Spleen (tissue), 7 donors: ENCODE data around the gene TMEM273.

Experiments used
- POLR2A ChIP-seq, 3 donors: fragments of 450-650 bp; IDR thresholded peaks; one replicate each; pipeline ENCODE4 v1.5.1; 2017; ENCODE audit warnings: antibody characterized with exemption in 3 of 3, mild to moderate bottlenecking in 1 of 3
- POLR2AphosphoS5 ChIP-seq, 3 donors: sonication (generic); formaldehyde crosslinking; IDR thresholded peaks; one replicate each; pipeline ENCODE4 v1.5.1; 2017; ENCODE audit warnings: antibody characterized with exemption in 3 of 3
- TF ChIP-seq, protein P1 (sequence below), 11 experiments: fragments of 200-600 bp in 7 of 11; fragments of 450-650 bp in 4 of 11; sonication (generic) in 4 of 11; IDR thresholded peaks in 8 of 11; conservative IDR thresholded peaks in 3 of 11; 1 replicate in 7 of 11; 2 replicates in 4 of 11; pipeline versions ENCODE4 v1.4.0 to v1.8.0; 2016 to 2021; ENCODE audit warnings: antibody characterized with exemption in 11 of 11, inconsistent platforms in 4 of 11, mild to moderate bottlenecking in 1 of 11
- donor health status: DM: no; HTN: no; CAD: no; lungs with moderate emphysema.
- donor health status: DM: no; HTN: no; CAD: no.
- donor health status: DM: no; HTN: no; CAD: no.

DNA sequence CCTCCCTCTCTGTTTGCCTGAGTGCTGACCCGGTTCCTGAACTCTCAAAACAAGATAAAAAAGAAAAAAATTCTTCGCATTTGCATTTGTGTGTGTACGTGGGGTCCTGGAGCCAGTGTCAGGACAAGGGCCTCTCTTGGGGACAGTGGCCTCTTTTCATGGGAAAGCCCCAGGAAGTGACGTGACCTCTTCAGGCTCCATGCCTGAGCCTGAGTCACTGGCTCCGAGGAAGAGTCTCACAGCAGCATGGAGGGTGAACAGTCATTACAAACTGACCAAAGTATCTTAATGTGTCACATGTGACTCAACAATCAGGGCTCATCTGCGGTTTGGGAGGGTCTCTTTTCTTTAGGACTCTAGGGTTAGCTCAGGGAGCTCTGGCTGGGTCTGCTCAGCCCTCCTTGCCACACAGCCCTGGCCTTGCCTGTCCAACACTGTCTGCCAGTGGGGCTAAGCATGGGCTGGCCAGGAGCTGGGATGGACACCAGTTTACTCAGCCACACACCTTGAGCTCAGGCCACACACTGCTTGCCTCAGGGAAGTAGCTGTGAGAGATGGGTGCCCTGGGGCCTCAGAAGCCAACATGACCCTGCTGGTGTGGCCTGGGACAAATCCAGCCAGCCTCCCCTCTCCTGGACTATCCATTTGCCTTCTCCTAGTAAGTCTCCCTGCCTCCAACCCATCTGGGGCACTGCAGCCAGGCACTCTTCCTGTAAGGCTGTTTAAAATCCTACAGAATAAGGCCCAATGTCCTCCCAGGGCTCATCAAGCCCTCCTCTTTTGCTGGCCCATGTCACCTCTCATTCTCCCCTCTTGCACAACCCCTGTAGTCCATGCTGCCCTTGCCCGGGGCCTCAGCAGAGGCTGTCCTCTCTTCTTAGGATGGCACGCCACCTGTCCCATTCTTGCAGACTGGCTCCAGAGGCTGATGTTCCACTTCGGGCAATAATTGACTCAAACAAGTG, 10.5 kb downstream of the TMEM273 start:
- TF ChIP-seq POLR2AphosphoS5 (IDR thresholded peaks at IDR 0.05) (no peak), POLR2A (IDR thresholded peaks at IDR 0.05) (no peak)
- TF ChIP-seq, protein P1, sequence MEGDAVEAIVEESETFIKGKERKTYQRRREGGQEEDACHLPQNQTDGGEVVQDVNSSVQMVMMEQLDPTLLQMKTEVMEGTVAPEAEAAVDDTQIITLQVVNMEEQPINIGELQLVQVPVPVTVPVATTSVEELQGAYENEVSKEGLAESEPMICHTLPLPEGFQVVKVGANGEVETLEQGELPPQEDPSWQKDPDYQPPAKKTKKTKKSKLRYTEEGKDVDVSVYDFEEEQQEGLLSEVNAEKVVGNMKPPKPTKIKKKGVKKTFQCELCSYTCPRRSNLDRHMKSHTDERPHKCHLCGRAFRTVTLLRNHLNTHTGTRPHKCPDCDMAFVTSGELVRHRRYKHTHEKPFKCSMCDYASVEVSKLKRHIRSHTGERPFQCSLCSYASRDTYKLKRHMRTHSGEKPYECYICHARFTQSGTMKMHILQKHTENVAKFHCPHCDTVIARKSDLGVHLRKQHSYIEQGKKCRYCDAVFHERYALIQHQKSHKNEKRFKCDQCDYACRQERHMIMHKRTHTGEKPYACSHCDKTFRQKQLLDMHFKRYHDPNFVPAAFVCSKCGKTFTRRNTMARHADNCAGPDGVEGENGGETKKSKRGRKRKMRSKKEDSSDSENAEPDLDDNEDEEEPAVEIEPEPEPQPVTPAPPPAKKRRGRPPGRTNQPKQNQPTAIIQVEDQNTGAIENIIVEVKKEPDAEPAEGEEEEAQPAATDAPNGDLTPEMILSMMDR (IDR thresholded peaks at IDR 0.05 in 8 of 11, conservative IDR thresholded peaks at IDR 0.05 in 3 of 11), result no peak
